ENCODE data around the gene TPM1. TPM values are rescaled to one million over a fixed set of nuclear protein-coding genes. Genes with fewer than 3 reads are reported as not detected.

TPM1 gene
- total RNA-seq, 4 donors from 2014 or later, result 85.4 to 182 (median 127) TPM

DNA sequence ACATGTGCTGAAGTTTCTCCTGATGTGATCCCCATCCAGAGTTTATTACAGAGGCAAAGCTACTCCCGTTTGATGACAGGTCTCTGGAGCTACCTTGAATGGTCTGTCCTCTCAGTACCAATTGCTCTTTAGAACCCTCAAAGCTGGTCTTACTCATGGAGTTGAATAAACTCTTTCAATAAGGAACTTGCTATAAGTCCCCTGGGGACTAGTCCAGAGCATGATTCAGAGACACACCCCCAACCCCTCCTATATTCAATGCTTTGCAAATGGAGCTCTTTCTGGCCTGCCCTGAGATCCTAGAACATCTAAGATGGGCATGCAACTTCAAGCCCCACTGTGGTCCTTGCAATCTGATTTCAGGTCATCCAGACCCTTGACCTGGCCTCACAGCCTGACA lies 23.9 kb upstream of the TPM1 start:
- TF ChIP-seq, protein P1, sequence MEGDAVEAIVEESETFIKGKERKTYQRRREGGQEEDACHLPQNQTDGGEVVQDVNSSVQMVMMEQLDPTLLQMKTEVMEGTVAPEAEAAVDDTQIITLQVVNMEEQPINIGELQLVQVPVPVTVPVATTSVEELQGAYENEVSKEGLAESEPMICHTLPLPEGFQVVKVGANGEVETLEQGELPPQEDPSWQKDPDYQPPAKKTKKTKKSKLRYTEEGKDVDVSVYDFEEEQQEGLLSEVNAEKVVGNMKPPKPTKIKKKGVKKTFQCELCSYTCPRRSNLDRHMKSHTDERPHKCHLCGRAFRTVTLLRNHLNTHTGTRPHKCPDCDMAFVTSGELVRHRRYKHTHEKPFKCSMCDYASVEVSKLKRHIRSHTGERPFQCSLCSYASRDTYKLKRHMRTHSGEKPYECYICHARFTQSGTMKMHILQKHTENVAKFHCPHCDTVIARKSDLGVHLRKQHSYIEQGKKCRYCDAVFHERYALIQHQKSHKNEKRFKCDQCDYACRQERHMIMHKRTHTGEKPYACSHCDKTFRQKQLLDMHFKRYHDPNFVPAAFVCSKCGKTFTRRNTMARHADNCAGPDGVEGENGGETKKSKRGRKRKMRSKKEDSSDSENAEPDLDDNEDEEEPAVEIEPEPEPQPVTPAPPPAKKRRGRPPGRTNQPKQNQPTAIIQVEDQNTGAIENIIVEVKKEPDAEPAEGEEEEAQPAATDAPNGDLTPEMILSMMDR (IDR thresholded peaks at IDR 0.05), result no peak
- H3K4me1 ChIP-seq, result no peaks in the 10 kb centered on the region
- no peaks in the 10 kb centered on the region for H3K9me3 ChIP-seq
- no peak overlapping the region for H3K4me3 ChIP-seq
- no peaks in the 10 kb centered on the region for H3K27me3 ChIP-seq
- no peak for DNase-seq (ENCODE audit: low spot score in 2 of 2)
- no peak overlapping the region for H3K27ac ChIP-seq
- WGBS, result 89% methylated on average over 1 of the region's 1 CpG
- no peaks in the 10 kb centered on the region for H3K36me3 ChIP-seq

DNA sequence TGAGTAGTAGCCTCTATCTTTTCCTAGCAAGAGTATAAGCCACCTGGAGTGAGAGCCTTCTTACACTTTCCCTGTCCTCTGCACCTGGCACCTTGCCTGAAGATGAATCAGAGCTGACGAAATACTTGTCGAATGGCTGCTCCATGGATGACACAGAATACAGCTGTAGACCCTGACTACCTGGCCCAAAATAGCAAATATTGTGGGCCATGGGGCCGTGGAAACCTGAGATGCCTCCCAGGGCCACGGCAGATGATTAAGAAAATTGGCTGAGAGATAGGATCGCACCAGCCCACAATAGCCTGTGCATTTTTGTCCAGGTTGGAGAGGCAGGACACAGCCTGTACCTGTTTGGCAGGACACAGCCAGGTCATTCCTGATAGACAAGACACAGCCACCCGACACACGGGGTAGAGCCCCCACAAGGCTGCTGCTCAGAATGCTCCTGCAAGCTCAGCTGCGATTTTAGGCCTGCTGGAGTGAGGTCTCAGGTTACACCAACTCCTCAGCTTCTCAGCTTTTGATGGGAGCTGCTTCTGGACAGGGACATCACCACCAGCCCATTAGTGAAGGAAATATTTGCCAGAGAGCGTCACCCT lies 22.9 kb upstream of the TPM1 start:
- Histone ChIP-seq H3K36me3 (no peaks in the 10 kb centered on the region), H3K27ac (no peak overlapping the region), H3K4me3 (no peak overlapping the region), H3K9me3 (no peaks in the 10 kb centered on the region), H3K4me1 (no peaks in the 10 kb centered on the region), H3K27me3 (no peaks in the 10 kb centered on the region)
- 57% methylated on average over 9 of the region's 9 CpGs for WGBS
- no peak for DNase-seq (ENCODE audit: low spot score in 2 of 2)
- TF ChIP-seq EP300 (IDR thresholded peaks at IDR 0.05) (no peak), POLR2A (IDR thresholded peaks at IDR 0.05) (no peak), POLR2AphosphoS5 (IDR thresholded peaks at IDR 0.05) (no peak)
- TF ChIP-seq, protein P1 (IDR thresholded peaks at IDR 0.05), result no peak

DNA sequence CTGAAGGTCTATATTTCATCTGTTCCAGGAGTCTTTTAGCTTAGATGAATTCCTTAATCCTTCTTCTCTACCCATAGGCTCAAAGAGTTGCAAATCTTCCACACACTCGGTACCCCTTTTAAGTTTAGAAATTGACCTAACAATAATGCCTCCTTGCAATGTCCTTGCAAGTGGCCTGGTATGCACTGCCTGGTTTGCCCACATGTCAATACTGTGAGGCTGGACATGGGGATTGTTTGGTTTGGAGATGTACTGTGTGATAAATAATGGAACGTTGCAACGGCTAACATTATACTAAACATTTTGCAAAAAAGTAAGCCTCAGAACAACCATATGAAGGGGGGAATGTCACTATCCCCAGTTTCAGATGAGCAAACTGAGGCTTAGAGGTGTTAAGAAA lies 22.4 kb upstream of the TPM1 start:
- no peaks in the 10 kb centered on the region for H3K4me1 ChIP-seq
- H3K27me3 ChIP-seq, result no peaks in the 10 kb centered on the region
- H3K9me3 ChIP-seq, result no peaks in the 10 kb centered on the region
- H3K36me3 ChIP-seq, result no peaks in the 10 kb centered on the region
- no peak for TF ChIP-seq EP300 (IDR thresholded peaks at IDR 0.05)
- no peak for TF ChIP-seq POLR2A (IDR thresholded peaks at IDR 0.05)
- TF ChIP-seq POLR2AphosphoS5 (IDR thresholded peaks at IDR 0.05), result no peak
- TF ChIP-seq, protein P1 (IDR thresholded peaks at IDR 0.05), result no peak
- WGBS, result 89% methylated on average over 3 of the region's 3 CpGs
- no peak for DNase-seq (ENCODE audit: low spot score in 2 of 2)
- H3K27ac ChIP-seq, result no peak overlapping the region
- H3K4me3 ChIP-seq, result no peak overlapping the region

DNA sequence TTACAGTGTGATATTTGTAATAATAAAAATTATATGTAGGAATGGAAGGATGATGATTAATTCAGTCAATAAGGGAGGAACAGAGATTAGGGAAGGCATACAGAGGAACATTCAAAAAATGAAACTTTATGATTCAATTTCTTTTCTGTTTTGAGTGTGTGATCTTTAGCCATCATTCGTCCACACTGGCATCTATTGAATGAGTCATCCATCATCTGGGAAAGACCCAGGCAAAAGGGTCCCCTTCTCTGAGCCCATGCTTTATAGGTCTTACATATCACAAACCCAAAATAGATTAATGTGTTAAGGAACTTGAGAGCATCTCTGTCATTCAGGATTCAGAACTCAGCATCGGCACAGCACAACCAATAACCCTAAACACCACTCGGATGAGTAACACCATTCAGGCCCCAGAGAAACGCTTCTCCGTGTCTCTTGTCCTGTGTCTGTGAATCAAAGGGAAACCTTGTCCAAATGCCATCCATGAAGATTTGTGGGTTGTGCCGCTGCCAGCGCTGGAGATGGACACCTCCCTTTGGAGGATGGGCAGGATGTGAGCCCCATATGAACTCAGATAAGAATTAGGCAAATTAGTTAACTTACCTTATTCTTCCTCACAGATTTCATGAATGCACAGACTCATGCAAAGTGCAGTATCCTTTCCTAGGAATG lies 21.7 kb upstream of the TPM1 start:
- no peak for DNase-seq (ENCODE audit: low spot score in 2 of 2)
- Histone ChIP-seq H3K4me1 (no peaks in the 10 kb centered on the region), H3K9me3 (no peaks in the 10 kb centered on the region), H3K27me3 (no peaks in the 10 kb centered on the region), H3K27ac (no peak overlapping the region), H3K36me3 (no peaks in the 10 kb centered on the region), H3K4me3 (no peak overlapping the region)
- TF ChIP-seq EP300 (IDR thresholded peaks at IDR 0.05), result no peak
- TF ChIP-seq, protein P1 (IDR thresholded peaks at IDR 0.05), result no peak
- TF ChIP-seq POLR2A (IDR thresholded peaks at IDR 0.05), result no peak
- WGBS, result 71% methylated on average over 7 of the region's 7 CpGs

DNA sequence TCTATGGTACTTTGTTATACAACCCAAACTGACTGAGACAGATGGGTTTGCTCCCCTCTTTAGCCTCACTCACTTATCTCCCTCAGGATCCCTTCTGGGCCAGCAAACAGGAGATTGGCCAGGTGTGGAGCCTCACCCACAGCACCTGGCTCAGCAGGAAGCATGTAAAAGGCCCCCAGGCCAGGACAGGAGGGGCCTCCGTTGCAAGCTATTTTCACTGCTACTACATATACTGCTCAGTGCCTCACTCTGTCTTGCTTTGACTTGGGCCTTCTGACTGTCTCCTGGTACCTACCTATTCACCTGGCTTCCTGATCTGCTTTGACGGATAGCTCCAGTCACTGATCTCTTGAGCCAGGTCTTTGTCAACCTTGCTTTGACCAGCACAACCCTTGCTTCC lies 20.4 kb upstream of the TPM1 start:
- DNase-seq (ENCODE audit: low spot score in 2 of 2), result no peak
- Histone ChIP-seq H3K4me3 (no peak overlapping the region), H3K9me3 (no peaks in the 10 kb centered on the region), H3K27me3 (no peaks in the 10 kb centered on the region), H3K36me3 (no peaks in the 10 kb centered on the region), H3K4me1 (no peaks in the 10 kb centered on the region), H3K27ac (no peak overlapping the region)
- WGBS, result 81% methylated on average over 2 of the region's 2 CpGs
- no peak for TF ChIP-seq EP300 (IDR thresholded peaks at IDR 0.05)
- no peak for TF ChIP-seq POLR2A (IDR thresholded peaks at IDR 0.05)
- TF ChIP-seq, protein P1 (IDR thresholded peaks at IDR 0.05), result no peak
- TF ChIP-seq POLR2AphosphoS5 (IDR thresholded peaks at IDR 0.05), result no peak

Data from suprapubic skin (tissue), 4 donors.